Inferior parietal cortex (tissue), 1 donor: ENCODE data around the gene SUMO2.
"Not testable (repeated sequence)": the region's sequence is repeated elsewhere in the genome, so short reads cannot be mapped to it uniquely, and the experiment has no call there.

ENCODE experiments used
- DNase-seq: peaks from one replicate; pipeline ENCODE4 v3.0.0-alpha.2; 2016; ENCODE audit errors: extremely low spot score

The SUMO2 gene

GRCh38 chr17:75182569-75183436 is at the start of gene SUMO2:
TSS of gene SUMO2 (minus strand) at chr17:75182959. CDS start at chr17:75182834, 125 bp downstream.
- peak; percentile 84 for DNase-seq

GRCh38 chr17:75231741-75232464 is 49.1 kb upstream of the SUMO2 start:
- no peak for DNase-seq

GRCh38 chr17:75231071-75231470 is 48.3 kb upstream of the SUMO2 start:
- DNase-seq, result no peak

- no peak for DNase-seq
These were observed 46.1 kb upstream of the SUMO2 start for GRCh38 chr17:75228847-75229246.

- DNase-seq, result no peak
These were observed 45.5 kb upstream of the SUMO2 start for GRCh38 chr17:75228305-75228704.

GRCh38 chr17:75227729-75228128 is 45.0 kb upstream of the SUMO2 start:
- no peak for DNase-seq

- no peak for DNase-seq
These were observed 42.3 kb upstream of the SUMO2 start for GRCh38 chr17:75225016-75225415.

GRCh38 chr17:75219815-75220214 is 37.1 kb upstream of the SUMO2 start:
- DNase-seq, result no peak

- DNase-seq, result no peak
These were observed 35.4 kb upstream of the SUMO2 start for GRCh38 chr17:75218131-75218530.

- DNase-seq, result no peak
These were observed 26.3 kb upstream of the SUMO2 start for GRCh38 chr17:75209061-75209460.

GRCh38 chr17:75208161-75208560 is 25.4 kb upstream of the SUMO2 start:
- DNase-seq, result no peak

- DNase-seq, result no peak
These were observed 25.0 kb upstream of the SUMO2 start for GRCh38 chr17:75207760-75208159.

- DNase-seq, result not testable (repeated sequence)
These were observed 24.3 kb upstream of the SUMO2 start for GRCh38 chr17:75207050-75207407.

GRCh38 chr17:75205793-75206163 is 23.0 kb upstream of the SUMO2 start:
- DNase-seq, result no peak

- peak; percentile 94 for DNase-seq
These were observed 22.5 kb upstream of the SUMO2 start, which contains the start of gene NUP85 for GRCh38 chr17:75205037-75205792. TSS of gene NUP85 (plus strand) at chr17:75205679. CDS start at chr17:75205762, 83 bp downstream.

- no peak for DNase-seq
These were observed 17.3 kb upstream of the SUMO2 start for GRCh38 chr17:75199886-75200618.

GRCh38 chr17:75194879-75195278 is 12.1 kb upstream of the SUMO2 start:
- DNase-seq, result no peak

GRCh38 chr17:75191584-75191983 is 8.8 kb upstream of the SUMO2 start:
- no peak for DNase-seq

- no peak for DNase-seq
These were observed 5.9 kb upstream of the SUMO2 start for GRCh38 chr17:75188614-75189013.

GRCh38 chr17:75183999-75184884 is 1.5 kb upstream of the SUMO2 start:
- no peak for DNase-seq

GRCh38 chr17:75182319-75182568 is 515 bp downstream of the SUMO2 start:
- no peak for DNase-seq
